ENCODE measurements around the gene C17orf114.

- no peak for TF ChIP-seq POLR2AphosphoS5 (IDR thresholded peaks at IDR 0.05; ENCODE audit: insufficient read depth in 1 of 2, low read depth in 1 of 2)
- TF ChIP-seq, protein P1, sequence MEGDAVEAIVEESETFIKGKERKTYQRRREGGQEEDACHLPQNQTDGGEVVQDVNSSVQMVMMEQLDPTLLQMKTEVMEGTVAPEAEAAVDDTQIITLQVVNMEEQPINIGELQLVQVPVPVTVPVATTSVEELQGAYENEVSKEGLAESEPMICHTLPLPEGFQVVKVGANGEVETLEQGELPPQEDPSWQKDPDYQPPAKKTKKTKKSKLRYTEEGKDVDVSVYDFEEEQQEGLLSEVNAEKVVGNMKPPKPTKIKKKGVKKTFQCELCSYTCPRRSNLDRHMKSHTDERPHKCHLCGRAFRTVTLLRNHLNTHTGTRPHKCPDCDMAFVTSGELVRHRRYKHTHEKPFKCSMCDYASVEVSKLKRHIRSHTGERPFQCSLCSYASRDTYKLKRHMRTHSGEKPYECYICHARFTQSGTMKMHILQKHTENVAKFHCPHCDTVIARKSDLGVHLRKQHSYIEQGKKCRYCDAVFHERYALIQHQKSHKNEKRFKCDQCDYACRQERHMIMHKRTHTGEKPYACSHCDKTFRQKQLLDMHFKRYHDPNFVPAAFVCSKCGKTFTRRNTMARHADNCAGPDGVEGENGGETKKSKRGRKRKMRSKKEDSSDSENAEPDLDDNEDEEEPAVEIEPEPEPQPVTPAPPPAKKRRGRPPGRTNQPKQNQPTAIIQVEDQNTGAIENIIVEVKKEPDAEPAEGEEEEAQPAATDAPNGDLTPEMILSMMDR (IDR thresholded peaks at IDR 0.05) = no peak
- TF ChIP-seq POLR2A (IDR thresholded peaks at IDR 0.05) = no peak
Observed at GRCh38 chr17:4766723-4767122, 35.4 kb downstream of the C17orf114 start.
